ENCODE results near the gene MAEL.

MAEL gene

GRCh38 chr1:166988974-166989515 is at the start of gene MAEL:
MAEL (plus strand) TSS chr1:166989280; CDS start chr1:166989353, 73 bp downstream.
- no peak for DNase-seq (ENCODE audit: low read depth)

- no peak for DNase-seq (ENCODE audit: low read depth)
Measured at GRCh38 chr1:166939741-166940375, 49.2 kb upstream of the MAEL start.

GRCh38 chr1:166944186-166944967 is 44.7 kb upstream of the MAEL start:
- DNase-seq (ENCODE audit: low read depth), result no peak

GRCh38 chr1:166947398-166948043 is 41.6 kb upstream of the MAEL start:
- no peak for DNase-seq (ENCODE audit: low read depth)

GRCh38 chr1:166948856-166949350 is 40.2 kb upstream of the MAEL start:
- no peak for DNase-seq (ENCODE audit: low read depth)

- DNase-seq (ENCODE audit: low read depth), result no peak
Measured at GRCh38 chr1:166950156-166950555, 38.9 kb upstream of the MAEL start.

- no peak for DNase-seq (ENCODE audit: low read depth)
Measured at GRCh38 chr1:166951050-166951449, 38.0 kb upstream of the MAEL start.

- no peak for DNase-seq (ENCODE audit: low read depth)
Measured at GRCh38 chr1:166952002-166952746, 36.9 kb upstream of the MAEL start.

GRCh38 chr1:166953491-166953890 is 35.6 kb upstream of the MAEL start:
- DNase-seq (ENCODE audit: low read depth), result no peak

- DNase-seq (ENCODE audit: low read depth), result no peak
Measured at GRCh38 chr1:166956057-166956850, 32.8 kb upstream of the MAEL start.

GRCh38 chr1:166956872-166957271 is 32.2 kb upstream of the MAEL start:
- no peak for DNase-seq (ENCODE audit: low read depth)

- no peak for DNase-seq (ENCODE audit: low read depth)
Measured at GRCh38 chr1:166960858-166961474, 28.1 kb upstream of the MAEL start.

GRCh38 chr1:166969074-166969677 is 19.9 kb upstream of the MAEL start:
- DNase-seq (ENCODE audit: low read depth), result no peak

- DNase-seq (ENCODE audit: low read depth), result no peak
Measured at GRCh38 chr1:166971252-166971651, 17.8 kb upstream of the MAEL start.

GRCh38 chr1:166972193-166972592 is 16.9 kb upstream of the MAEL start:
- no peak for DNase-seq (ENCODE audit: low read depth)

- DNase-seq (ENCODE audit: low read depth), result no peak
Measured at GRCh38 chr1:166972826-166973225, 16.3 kb upstream of the MAEL start.

- peak; percentile 31 for DNase-seq (ENCODE audit: low read depth)
Measured at GRCh38 chr1:166974647-166975345, 14.3 kb upstream of the MAEL start.

GRCh38 chr1:166975361-166976129 is 13.5 kb upstream of the MAEL start, which contains the start of gene ILDR2:
ILDR2 (minus strand) TSS chr1:166975540; CDS start chr1:166975268, 272 bp downstream.
- peak; percentile 52 for DNase-seq (ENCODE audit: low read depth)

GRCh38 chr1:166977951-166978350 is 11.1 kb upstream of the MAEL start:
- no peak for DNase-seq (ENCODE audit: low read depth)
